GM18499 (cell line): ENCODE data around the gene TSFM.

ENCODE experiments used
- ATAC-seq: cut with Tn5 transposase; IDR thresholded peaks from one replicate; pipeline ENCODE4 v1.9.1; 2021; ENCODE audit warnings: moderate number of reproducible peaks; ENCODE audit not compliant: insufficient read depth, unreplicated experiment

The TSFM gene

GRCh38 chr12:57745485-57745881, 37.1 kb upstream of the TSFM start:
- ATAC-seq: no peak

- no peak for ATAC-seq
Measured at GRCh38 chr12:57746025-57746424, 36.6 kb upstream of the TSFM start.

GRCh38 chr12:57749061-57749460, 33.5 kb upstream of the TSFM start:
- ATAC-seq: no peak

GRCh38 chr12:57750561-57751431, 31.8 kb upstream of the TSFM start:
- no peak for ATAC-seq

- no peak for ATAC-seq
Measured at GRCh38 chr12:57751432-57751787, 31.2 kb upstream of the TSFM start.

GRCh38 chr12:57751788-57752667, 30.6 kb upstream of the TSFM start, which contains the start of gene CDK4:
Gene CDK4 (minus strand): TSS chr12:57752310. CDS start chr12:57751717, 593 bp downstream.
- peak; percentile 52 for ATAC-seq

- ATAC-seq: no peak
Measured at GRCh38 chr12:57752668-57753000, 30.0 kb upstream of the TSFM start.

GRCh38 chr12:57753756-57754337, 28.7 kb upstream of the TSFM start:
- no peak for ATAC-seq

- no peak for ATAC-seq
Measured at GRCh38 chr12:57754411-57755193, 28.0 kb upstream of the TSFM start, which contains the start of gene MARCHF9. Gene MARCHF9 (plus strand): TSS chr12:57755103. CDS start chr12:57755529, 426 bp downstream.

GRCh38 chr12:57755194-57755453, 27.5 kb upstream of the TSFM start:
- ATAC-seq: no peak

- ATAC-seq: no peak
Measured at GRCh38 chr12:57755454-57756372, 26.9 kb upstream of the TSFM start.

- no peak for ATAC-seq
Measured at GRCh38 chr12:57756406-57757341, 25.9 kb upstream of the TSFM start.

GRCh38 chr12:57757771-57758170, 24.8 kb upstream of the TSFM start:
- ATAC-seq: no peak

GRCh38 chr12:57758552-57759359, 23.8 kb upstream of the TSFM start:
- ATAC-seq: no peak

GRCh38 chr12:57759360-57759980, 23.1 kb upstream of the TSFM start:
- no peak for ATAC-seq

GRCh38 chr12:57760347-57760982, 22.1 kb upstream of the TSFM start:
- no peak for ATAC-seq
